Small intestine (tissue), 7 donors: ENCODE measurements around the gene SIRT5. TPM values are rescaled to one million over a fixed set of nuclear protein-coding genes. Genes with fewer than 3 reads are reported as not detected.

Experiments
- DNase-seq, 2 donors: peaks; one replicate each; pipeline versions ENCODE4 v3.0.0 to v3.0.0-alpha.2; 2013
- FAIRE-seq: peaks from 2 replicates; lab custom pipeline; 2012; peaks lifted over from hg19 to GRCh38; lab: Jason Lieb, UNC
- H3K27ac ChIP-seq, 3 donors: one replicate each; pipeline ENCODE4 v1.5.1; 2013; ENCODE audit warnings: low read length in 2 of 3, mild to moderate bottlenecking in 2 of 3, control low read depth in 1 of 3, inconsistent platforms in 1 of 3, low read depth in 1 of 3, moderate library complexity in 1 of 3
- H3K27me3 ChIP-seq, 3 donors: one replicate each; pipeline ENCODE4 v1.6.1; 2013; ENCODE audit warnings: low read length in 3 of 3, inconsistent platforms in 1 of 3; ENCODE audit not compliant: control insufficient read depth in 3 of 3, insufficient read depth in 3 of 3
- H3K36me3 ChIP-seq, 3 donors: one replicate each; pipeline ENCODE4 v1.6.1; 2013; ENCODE audit warnings: low read length in 3 of 3, inconsistent platforms in 1 of 3, low read depth in 1 of 3, mild to moderate bottlenecking in 1 of 3, moderate library complexity in 1 of 3; ENCODE audit not compliant: control insufficient read depth in 3 of 3, insufficient read depth in 2 of 3
- H3K4me1 ChIP-seq, 3 donors: one replicate each; pipeline ENCODE4 v1.6.1; 2013; ENCODE audit warnings: low read length in 2 of 3, inconsistent platforms in 1 of 3, low read depth in 1 of 3, mild to moderate bottlenecking in 1 of 3, moderate library complexity in 1 of 3; ENCODE audit not compliant: control insufficient read depth in 3 of 3, insufficient read depth in 2 of 3
- H3K4me3 ChIP-seq, 3 donors: one replicate each; pipeline ENCODE4 v1.5.1; 2013; ENCODE audit warnings: low read length in 3 of 3, control low read depth in 1 of 3, inconsistent platforms in 1 of 3, low read depth in 1 of 3, mild to moderate bottlenecking in 1 of 3, moderate library complexity in 1 of 3
- H3K9me3 ChIP-seq, 2 donors: one replicate each; pipeline ENCODE4 v1.6.1; 2013; ENCODE audit warnings: low read depth in 1 of 2, low read length in 1 of 2; ENCODE audit not compliant: control insufficient read depth in 2 of 2, insufficient read depth in 1 of 2
- WGBS, 3 donors: extraction: QIAGEN DNeasy Blood & Tissue Kit; methylation state at CpG; one replicate each; pipeline ENCODE4 v1.1.7; 2013; 5-methylcytosine and 5-hydroxymethylcytosine counted together
- polyA plus RNA-seq, 4 donors: library from polyadenylated mRNA; stranded (reverse) in 3 of 4; unstranded in 1 of 4; fragments of 200-250 nt in 3 of 4; fragments of 120-200 nt in 1 of 4; gene quantifications; one replicate each; pipeline versions ENCODE4 v1.2.1 to v1.2.3, GENCODE V29; 2013
- donor health status: healthy with polysubstance abuse.
- donor health status: control.
- donor health status: control.
- donor health status: Bipolar disorder and iron deficiency.
- donor health status: healthy.

SIRT5 gene
- polyA plus RNA-seq, 4 donors: 7.5 to 14.1 (median 8.9) TPM

- no peak overlapping the region for H3K27ac ChIP-seq
- H3K9me3 ChIP-seq: no peaks in the 10 kb centered on the region
- no peaks in the 10 kb centered on the region for H3K27me3 ChIP-seq
- FAIRE-seq (no peak), DNase-seq (no peak)
- no peaks in the 10 kb centered on the region for H3K36me3 ChIP-seq
- WGBS, 3 donors: 56 to 65% (median 59%) methylated on average over 4 of the region's 4 CpGs
- H3K4me1 ChIP-seq: no peaks in the 10 kb centered on the region
- H3K4me3 ChIP-seq: no peak overlapping the region
These were observed 42.4 kb upstream of the SIRT5 start for GRCh38 chr6:13531956-13532355.

DNA sequence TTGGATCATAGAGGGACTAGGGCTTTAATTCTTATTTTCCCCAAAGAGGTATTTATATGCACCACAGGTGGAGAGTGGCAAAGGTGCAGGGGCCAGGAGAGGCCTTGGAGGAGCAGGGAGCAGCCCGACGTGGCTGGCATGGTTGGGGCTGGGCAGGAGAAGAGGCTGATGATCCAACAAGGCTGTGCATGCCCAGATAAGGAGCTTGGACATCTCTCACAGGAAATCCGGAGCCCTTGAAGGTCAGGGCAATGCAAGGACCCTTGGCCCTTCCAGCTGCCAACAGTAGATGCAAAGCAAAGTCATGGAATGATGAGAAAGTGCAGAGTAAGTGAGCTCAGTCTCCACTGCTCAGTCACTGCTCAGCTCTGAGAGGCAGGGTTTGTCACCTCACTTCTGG lies 39.9 kb upstream of the SIRT5 start:
- DNase-seq (no peak), FAIRE-seq (no peak)
- H3K9me3 ChIP-seq: no peaks in the 10 kb centered on the region
- no peaks in the 10 kb centered on the region for H3K36me3 ChIP-seq
- H3K27ac ChIP-seq: no peak overlapping the region
- H3K4me1 ChIP-seq: no peaks in the 10 kb centered on the region
- no peaks in the 10 kb centered on the region for H3K27me3 ChIP-seq
- no peak overlapping the region for H3K4me3 ChIP-seq
- WGBS, 3 donors: 73 to 87% (median 75%) methylated on average over 3 of the region's 3 CpGs

- H3K4me1 ChIP-seq: no peaks in the 10 kb centered on the region
- no peak for FAIRE-seq
- H3K36me3 ChIP-seq: no peaks in the 10 kb centered on the region
- H3K9me3 ChIP-seq: no peaks in the 10 kb centered on the region
- H3K27ac ChIP-seq: no peak overlapping the region
- no peaks in the 10 kb centered on the region for H3K27me3 ChIP-seq
- 94 to 97% (median 94%) methylated on average over 3 of the region's 3 CpGs for WGBS, 3 donors
- no peak overlapping the region for H3K4me3 ChIP-seq
- DNase-seq: no peak
These were observed 39.1 kb upstream of the SIRT5 start for GRCh38 chr6:13535306-13535705.

GRCh38 chr6:13536796-13537526 lies 37.4 kb upstream of the SIRT5 start:
- 82 to 87% (median 86%) methylated on average over 4 of the region's 4 CpGs for WGBS, 3 donors
- Histone ChIP-seq H3K4me1 (no peaks in the 10 kb centered on the region), H3K27me3 (no peaks in the 10 kb centered on the region), H3K4me3 (no peak overlapping the region), H3K9me3 (no peaks in the 10 kb centered on the region), H3K36me3 (no peaks in the 10 kb centered on the region), H3K27ac (no peak overlapping the region)
- no peak for FAIRE-seq
- DNase-seq: no peak

DNA sequence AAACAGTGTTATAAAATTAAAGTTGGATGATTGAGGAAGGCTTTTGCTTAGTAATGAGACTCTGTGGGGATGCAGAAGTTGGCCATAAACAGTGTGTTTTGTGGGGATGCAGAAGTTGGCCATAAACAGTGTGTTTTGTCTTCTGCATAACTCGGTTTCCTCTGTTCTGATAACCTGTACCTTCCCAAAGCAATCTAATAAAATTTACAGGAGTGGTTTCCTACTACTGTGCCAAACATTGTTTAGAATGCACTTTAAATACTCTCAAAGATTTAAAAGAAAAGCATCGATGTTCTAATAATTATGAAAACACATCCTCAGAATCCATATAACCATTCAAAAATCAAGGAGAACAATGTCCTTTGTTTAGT lies 36.9 kb upstream of the SIRT5 start:
- H3K27ac ChIP-seq: no peak overlapping the region

DNA sequence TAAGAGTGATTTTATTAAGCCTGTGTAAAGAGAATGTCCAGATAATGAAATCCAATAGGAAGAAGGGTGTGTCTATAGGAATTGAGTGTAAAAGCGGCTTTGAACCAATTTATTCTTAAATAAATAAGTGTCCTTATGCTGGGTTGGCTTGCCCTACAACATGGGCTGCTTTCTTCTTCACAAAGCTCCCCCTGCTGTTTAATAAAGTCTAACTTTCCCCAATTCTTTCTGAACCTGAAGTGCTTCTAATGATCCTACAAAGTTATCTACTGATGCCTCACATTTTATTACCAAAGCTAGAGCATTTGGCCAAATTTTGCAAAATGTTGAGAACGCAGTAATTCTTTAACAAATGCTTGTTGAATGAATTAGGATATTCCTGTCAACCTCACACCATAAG lies 36.3 kb upstream of the SIRT5 start:
- H3K9me3 ChIP-seq: no peaks in the 10 kb centered on the region
- H3K27ac ChIP-seq: no peak overlapping the region
- no peak for FAIRE-seq
- no peaks in the 10 kb centered on the region for H3K4me1 ChIP-seq
- no peaks in the 10 kb centered on the region for H3K27me3 ChIP-seq
- no peaks in the 10 kb centered on the region for H3K36me3 ChIP-seq
- WGBS, 3 donors: 43 to 53% (median 45%) methylated on average over 2 of the region's 2 CpGs
- peak; percentile 32 to 44 for DNase-seq
- H3K4me3 ChIP-seq: no peak overlapping the region

More for the DNA sequence above, 36.9 kb upstream of the SIRT5 start:
- DNase-seq: no peak
- Histone ChIP-seq H3K4me1 (no peaks in the 10 kb centered on the region), H3K4me3 (no peak overlapping the region), H3K27me3 (no peaks in the 10 kb centered on the region), H3K36me3 (no peaks in the 10 kb centered on the region), H3K9me3 (no peaks in the 10 kb centered on the region)
- FAIRE-seq: no peak
- 10 to 57% (median 30%) methylated on average over 2 of the region's 2 CpGs for WGBS, 3 donors

- H3K27ac ChIP-seq: no peak overlapping the region
- no peaks in the 10 kb centered on the region for H3K9me3 ChIP-seq
- no peak for DNase-seq
- no peaks in the 10 kb centered on the region for H3K27me3 ChIP-seq
- WGBS, 3 donors: 87 to 96% (median 90%) methylated on average over 3 of the region's 3 CpGs
- H3K36me3 ChIP-seq: no peaks in the 10 kb centered on the region
- H3K4me1 ChIP-seq: no peaks in the 10 kb centered on the region
- no peak overlapping the region for H3K4me3 ChIP-seq
- FAIRE-seq: no peak
These were observed 35.8 kb upstream of the SIRT5 start for GRCh38 chr6:13538600-13538999.

GRCh38 chr6:13539572-13539971 lies 34.8 kb upstream of the SIRT5 start:
- Histone ChIP-seq H3K27ac (no peak overlapping the region), H3K36me3 (no peaks in the 10 kb centered on the region), H3K4me1 (no peaks in the 10 kb centered on the region), H3K27me3 (no peaks in the 10 kb centered on the region), H3K4me3 (no peak overlapping the region), H3K9me3 (peaks cover 0 to 6% of the 10 kb centered on the region in 2 donors)
- no peak for DNase-seq
- FAIRE-seq: no peak
- 82 to 93% (median 86%) methylated on average over 1 of the region's 1 CpG for WGBS, 3 donors

DNA sequence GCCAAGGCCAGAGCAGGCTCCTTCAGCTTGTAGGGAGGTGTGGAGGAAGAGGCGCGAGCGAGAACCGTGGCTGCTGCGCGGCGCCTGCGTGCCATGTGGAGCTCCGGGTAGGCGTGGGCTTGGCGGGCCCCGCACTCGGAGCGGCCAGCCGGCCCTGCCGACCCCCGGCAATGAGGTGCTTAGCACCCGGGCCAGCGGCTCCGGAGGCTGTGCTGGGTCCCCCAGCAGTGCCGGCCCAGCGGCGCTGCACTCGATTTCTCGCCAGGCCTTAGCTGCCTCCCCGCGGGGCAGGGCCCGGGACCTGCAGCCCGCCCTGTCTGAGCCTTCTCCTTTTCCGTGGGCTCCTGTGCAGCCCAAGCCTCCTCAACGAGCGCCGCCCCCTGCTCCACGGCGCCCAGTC lies 32.9 kb upstream of the SIRT5 start:
- Histone ChIP-seq H3K27me3 (no peaks in the 10 kb centered on the region), H3K4me1 (no peaks in the 10 kb centered on the region)

More for the DNA sequence above, 32.9 kb upstream of the SIRT5 start:
- 93 to 97% (median 95%) methylated on average over 28 to 35 of the region's 35 CpGs for WGBS, 3 donors
- no peak overlapping the region for H3K4me3 ChIP-seq
- FAIRE-seq (no peak), DNase-seq (no peak)
- no peaks in the 10 kb centered on the region for H3K36me3 ChIP-seq
- H3K9me3 ChIP-seq: peaks cover 0 to 11% of the 10 kb centered on the region in 2 donors
- H3K27ac ChIP-seq: no peak overlapping the region
